Subcutaneous abdominal adipose tissue (tissue), 5 donors: ENCODE measurements around the gene NOXA1.

Source experiments
- H3K27ac ChIP-seq: one replicate; pipeline ENCODE4 v1.7.0; 2013; ENCODE audit warnings: low read depth, mild to moderate bottlenecking, inconsistent platforms, low read length, moderate library complexity
- H3K27me3 ChIP-seq, 5 donors: one replicate each; pipeline ENCODE4 v1.7.0; 2013; ENCODE audit warnings: low read length in 5 of 5, inconsistent platforms in 1 of 5; ENCODE audit not compliant: control insufficient read depth in 5 of 5, insufficient read depth in 4 of 5
- H3K36me3 ChIP-seq, 5 donors: one replicate each; pipeline ENCODE4 v1.7.0; 2013; ENCODE audit warnings: low read length in 5 of 5; ENCODE audit not compliant: control insufficient read depth in 5 of 5, insufficient read depth in 5 of 5
- H3K4me1 ChIP-seq, 5 donors: one replicate each; pipeline ENCODE4 v1.7.0; 2013; ENCODE audit warnings: low read length in 5 of 5, mild to moderate bottlenecking in 3 of 5, moderate library complexity in 1 of 5; ENCODE audit not compliant: control insufficient read depth in 5 of 5, insufficient read depth in 5 of 5
- H3K4me3 ChIP-seq, 5 donors: one replicate each; pipeline ENCODE4 v1.7.0; 2013; ENCODE audit warnings: low read length in 5 of 5, low read depth in 1 of 5
- H3K9ac ChIP-seq, 5 donors: one replicate each; pipeline ENCODE4 v1.7.0; 2013; ENCODE audit warnings: low read length in 5 of 5, mild to moderate bottlenecking in 4 of 5, moderate library complexity in 3 of 5
- H3K9me3 ChIP-seq, 5 donors: one replicate each; pipeline ENCODE4 v1.7.0; 2013; ENCODE audit warnings: low read length in 5 of 5; ENCODE audit not compliant: control insufficient read depth in 5 of 5
- donor health status: healthy.
- donor health status: healthy.
- donor health status: healthy.
- donor health status: healthy.
- donor health status: healthy.

The NOXA1 gene

GRCh38 chr9:137434498-137435380, 11.5 kb downstream of the NOXA1 start:
- Histone ChIP-seq H3K4me1 (peaks cover 0 to 5% (median 0%) of the 10 kb centered on the region in 5 donors), H3K9me3 (no peaks in the 10 kb centered on the region), H3K9ac (no peak overlapping the region), H3K27me3 (peaks cover 9 to 30% (median 23%) of the 10 kb centered on the region in 5 donors), H3K27ac (no peak overlapping the region), H3K36me3 (no peaks in the 10 kb centered on the region), H3K4me3 (no peak overlapping the region)

- Histone ChIP-seq H3K9me3 (no peaks in the 10 kb centered on the region), H3K9ac (no peak overlapping the region), H3K4me1 (peaks cover 0 to 5% (median 0%) of the 10 kb centered on the region in 5 donors), H3K27me3 (peaks cover 5 to 30% (median 23%) of the 10 kb centered on the region in 5 donors), H3K27ac (no peak overlapping the region), H3K4me3 (no peak overlapping the region), H3K36me3 (no peaks in the 10 kb centered on the region)
Observed at GRCh38 chr9:137435381-137435891, 12.2 kb downstream of the NOXA1 start.

GRCh38 chr9:137435980-137436760, 13.0 kb downstream of the NOXA1 start:
- no peaks in the 10 kb centered on the region for H3K9me3 ChIP-seq
- H3K27me3 ChIP-seq: peaks cover 5 to 30% (median 20%) of the 10 kb centered on the region in 5 donors
- H3K27ac ChIP-seq: no peak overlapping the region
- H3K4me3 ChIP-seq: no peak overlapping the region
- H3K4me1 ChIP-seq: peaks cover 0 to 5% (median 0%) of the 10 kb centered on the region in 5 donors
- no peaks in the 10 kb centered on the region for H3K36me3 ChIP-seq
- H3K9ac ChIP-seq: no peak overlapping the region

GRCh38 chr9:137436761-137437600, 13.8 kb downstream of the NOXA1 start:
- no peak overlapping the region for H3K9ac ChIP-seq

GRCh38 chr9:137437691-137438590, 14.7 kb downstream of the NOXA1 start:
- Histone ChIP-seq H3K4me3 (no peak overlapping the region), H3K9ac (no peak overlapping the region), H3K36me3 (no peaks in the 10 kb centered on the region), H3K27ac (no peak overlapping the region), H3K27me3 (peaks cover 5 to 31% (median 21%) of the 10 kb centered on the region in 5 donors), H3K4me1 (peaks cover 0 to 9% (median 4%) of the 10 kb centered on the region in 5 donors), H3K9me3 (peaks cover 0 to 3% (median 0%) of the 10 kb centered on the region in 5 donors)

More at GRCh38 chr9:137436761-137437600, 13.8 kb downstream of the NOXA1 start:
- Histone ChIP-seq H3K4me1 (peaks cover 0 to 9% (median 4%) of the 10 kb centered on the region in 5 donors), H3K9me3 (peaks cover 0 to under 1% (median 0%) of the 10 kb centered on the region in 5 donors), H3K27me3 (peaks cover 5 to 30% (median 20%) of the 10 kb centered on the region in 5 donors), H3K36me3 (no peaks in the 10 kb centered on the region), H3K27ac (no peak overlapping the region), H3K4me3 (no peak overlapping the region)

GRCh38 chr9:137438591-137439157, 15.5 kb downstream of the NOXA1 start:
- Histone ChIP-seq H3K4me3 (no peak overlapping the region), H3K9me3 (peaks cover 0 to 3% (median 0%) of the 10 kb centered on the region in 5 donors), H3K4me1 (peaks cover 0 to 9% (median 4%) of the 10 kb centered on the region in 5 donors), H3K9ac (no peak overlapping the region), H3K36me3 (no peaks in the 10 kb centered on the region), H3K27ac (no peak overlapping the region), H3K27me3 (peaks cover 5 to 31% (median 21%) of the 10 kb centered on the region in 5 donors)

GRCh38 chr9:137439158-137439714, 16.0 kb downstream of the NOXA1 start:
- Histone ChIP-seq H3K4me1 (peaks cover 0 to 9% (median 4%) of the 10 kb centered on the region in 5 donors), H3K4me3 (no peak overlapping the region), H3K27me3 (peaks cover 5 to 31% (median 21%) of the 10 kb centered on the region in 5 donors), H3K36me3 (no peaks in the 10 kb centered on the region), H3K9me3 (peaks cover 0 to 3% (median 0%) of the 10 kb centered on the region in 5 donors), H3K27ac (no peak overlapping the region), H3K9ac (no peak overlapping the region)

- Histone ChIP-seq H3K9me3 (peaks cover 0 to 3% (median 0%) of the 10 kb centered on the region in 5 donors), H3K27ac (no peak within 1 kb of the TSS), H3K4me1 (peaks cover 0 to 16% (median 11%) of the 10 kb centered on the region in 5 donors), H3K4me3 (peak within 1 kb of the TSS in 1 of 5 donors; percentile 18), H3K27me3 (peaks cover 5 to 26% (median 18%) of the 10 kb centered on the region in 5 donors), H3K36me3 (no peaks in the 10 kb centered on the region), H3K9ac (no peak within 1 kb of the TSS)
Observed at GRCh38 chr9:137441289-137441934, 18.2 kb downstream of the NOXA1 start, which contains the start of gene ENTPD8. ENTPD8 (minus strand) TSS chr9:137441357; CDS start chr9:137438285, 3,072 bp downstream.
